Stimulated activated CD8-positive, alpha-beta memory T cell treated with anti-CD3 and anti-CD28 coated beads, Interleukin-12 subunit alpha, Interleukin-12 subunit beta, amount 100 ng/mL, for 24 hours (primary cell): ENCODE data around the gene GPN2.
"Not testable (repeated sequence)": the region's sequence is repeated elsewhere in the genome, so short reads cannot be mapped to it uniquely, and the experiment has no call there.

Experiments
- DNase-seq: peaks from one replicate; pipeline ENCODE4 v3.0.0-alpha.2; 2020; ENCODE audit errors: extremely low read depth

GPN2 gene

DNA sequence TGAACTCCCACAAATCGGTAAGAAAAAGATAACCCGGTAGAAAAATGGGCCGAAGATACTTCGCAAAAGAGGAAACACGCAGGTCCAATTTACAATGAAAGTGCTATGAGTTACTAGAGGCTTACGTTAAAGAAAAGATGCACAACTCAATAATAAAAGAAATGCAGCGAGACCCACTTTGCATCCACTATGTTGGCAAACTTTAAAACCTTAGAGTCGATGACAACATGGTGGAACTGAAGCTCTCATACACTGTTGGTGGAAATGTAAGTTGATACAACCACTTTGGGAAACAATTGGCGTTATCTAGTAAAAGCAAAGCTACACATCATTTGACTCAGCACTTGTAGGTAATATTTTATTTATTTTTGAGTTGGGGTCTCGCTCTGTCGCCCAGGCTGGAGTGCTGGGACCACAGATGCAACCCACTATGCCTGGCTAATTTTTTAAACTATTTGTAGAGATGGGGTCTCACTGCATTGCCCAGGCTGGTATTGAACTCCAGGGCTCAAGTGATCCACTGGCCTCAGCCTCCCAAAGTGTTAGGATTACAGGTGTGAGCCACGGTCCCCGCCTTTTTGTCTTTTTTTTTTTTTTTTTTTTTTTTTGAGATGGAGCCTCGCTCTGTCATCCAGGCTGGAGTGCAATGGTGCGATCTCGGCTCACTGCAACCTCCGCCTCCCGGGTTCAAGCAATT is 10.9 kb upstream of the GPN2 start:
- no peak for DNase-seq

DNA sequence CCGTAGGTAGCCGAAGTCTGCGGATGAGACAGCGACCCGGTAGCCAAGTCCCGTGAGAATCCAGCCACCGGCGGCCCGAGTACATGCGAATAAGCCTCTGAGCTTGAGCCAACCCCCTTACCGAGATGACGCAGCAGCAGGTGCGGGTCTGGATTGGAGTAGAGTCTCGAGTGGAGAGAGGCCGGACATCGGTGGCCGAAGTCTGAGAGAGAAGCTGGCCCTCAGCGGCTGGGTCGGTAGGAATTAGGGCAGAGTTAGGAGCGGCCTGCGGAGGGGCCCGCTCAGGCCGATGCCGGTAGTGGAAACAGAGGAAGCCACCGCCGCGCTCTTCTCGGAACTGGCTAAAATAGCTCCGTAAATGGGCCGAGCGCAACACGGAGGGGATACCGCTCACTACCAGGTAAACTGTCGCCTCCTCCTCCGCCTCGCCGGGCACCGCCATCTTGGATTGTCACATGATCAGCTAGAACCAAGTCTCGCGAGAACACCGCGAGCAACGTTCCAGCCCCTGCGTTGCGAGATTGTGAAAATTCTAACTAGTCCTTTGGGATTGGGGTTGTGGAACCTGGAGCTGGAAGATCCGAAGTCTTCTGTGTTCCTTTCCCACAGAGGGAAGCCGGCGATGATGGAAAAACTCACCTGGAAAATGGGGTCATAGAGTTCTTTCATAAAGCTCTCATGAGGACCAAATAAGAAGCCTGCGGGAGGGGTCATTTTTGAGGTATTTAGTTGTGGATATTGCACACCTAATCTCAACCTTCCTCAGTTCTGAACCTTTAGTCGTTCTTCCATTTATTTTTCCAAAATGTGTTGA is 10.1 kb upstream of the GPN2 start, which contains the start of gene GPATCH3:
Gene GPATCH3, minus strand, starts transcription at position 467 of the 814 bp plus-strand sequence. Its CDS starts 25 bp downstream, at position 442.
- DNase-seq = peak; percentile 61

- DNase-seq = no peak
Observed at GRCh38 chr1:26897351-26897750, 7.3 kb upstream of the GPN2 start.

GRCh38 chr1:26894263-26894662 is 4.2 kb upstream of the GPN2 start:
- DNase-seq = no peak

DNA sequence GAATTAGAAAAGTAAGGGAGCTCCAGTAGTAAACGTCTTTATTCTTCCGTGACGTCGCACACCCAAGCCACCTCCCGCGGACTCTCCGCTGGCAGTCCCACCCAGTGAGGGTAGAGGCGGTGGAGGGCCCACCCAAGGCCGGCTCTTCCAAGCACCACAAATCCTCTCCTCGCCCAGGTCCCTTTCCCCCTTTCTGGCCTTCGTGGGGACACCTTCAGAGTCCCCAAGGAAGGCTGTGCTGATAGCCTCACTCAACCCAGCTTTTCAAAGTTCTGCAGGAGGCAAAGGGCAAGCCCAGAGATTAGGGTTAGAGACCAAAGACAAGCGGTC is 349 bp upstream of the GPN2 start:
- no peak for DNase-seq

DNA sequence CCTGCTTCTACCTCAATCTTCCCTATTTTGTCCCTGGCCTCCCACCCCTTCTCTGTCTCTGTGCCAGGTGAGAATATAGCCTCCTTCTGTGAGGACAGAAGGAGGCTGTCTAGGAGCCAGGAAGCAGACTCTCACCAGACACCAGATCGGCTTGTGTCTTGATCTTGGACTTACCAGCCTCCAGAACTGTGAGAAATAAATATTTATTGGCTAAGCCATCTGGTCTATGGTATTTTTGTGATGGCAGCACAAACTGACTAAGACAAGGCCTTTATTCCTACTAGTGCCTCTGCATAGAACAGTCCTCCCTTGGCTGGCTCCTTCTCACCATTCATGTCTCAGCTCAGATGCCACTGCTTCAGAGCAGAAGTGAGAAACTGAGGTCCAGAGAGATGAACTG is 1.9 kb downstream of the GPN2 start:
- no peak for DNase-seq

DNA sequence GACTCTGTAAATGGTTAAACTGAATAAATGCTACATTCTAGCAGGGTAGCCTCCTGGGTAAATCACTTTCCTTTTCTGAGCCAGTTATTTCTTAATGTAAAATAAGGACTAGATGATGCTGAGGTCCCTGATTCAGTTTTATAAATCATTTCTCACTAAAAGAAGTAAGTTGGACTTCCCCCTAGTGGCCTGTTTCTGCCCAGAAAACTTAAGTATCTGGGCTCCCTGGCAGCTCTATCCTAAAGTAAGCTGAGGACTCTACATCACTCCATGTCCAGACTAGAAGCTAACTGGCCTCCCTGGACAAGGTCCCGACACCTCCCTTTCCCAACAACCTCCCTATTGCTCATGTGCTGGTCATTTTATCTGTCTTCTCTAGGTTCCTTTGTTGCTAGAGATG is 3.0 kb downstream of the GPN2 start:
- no peak for DNase-seq

DNA sequence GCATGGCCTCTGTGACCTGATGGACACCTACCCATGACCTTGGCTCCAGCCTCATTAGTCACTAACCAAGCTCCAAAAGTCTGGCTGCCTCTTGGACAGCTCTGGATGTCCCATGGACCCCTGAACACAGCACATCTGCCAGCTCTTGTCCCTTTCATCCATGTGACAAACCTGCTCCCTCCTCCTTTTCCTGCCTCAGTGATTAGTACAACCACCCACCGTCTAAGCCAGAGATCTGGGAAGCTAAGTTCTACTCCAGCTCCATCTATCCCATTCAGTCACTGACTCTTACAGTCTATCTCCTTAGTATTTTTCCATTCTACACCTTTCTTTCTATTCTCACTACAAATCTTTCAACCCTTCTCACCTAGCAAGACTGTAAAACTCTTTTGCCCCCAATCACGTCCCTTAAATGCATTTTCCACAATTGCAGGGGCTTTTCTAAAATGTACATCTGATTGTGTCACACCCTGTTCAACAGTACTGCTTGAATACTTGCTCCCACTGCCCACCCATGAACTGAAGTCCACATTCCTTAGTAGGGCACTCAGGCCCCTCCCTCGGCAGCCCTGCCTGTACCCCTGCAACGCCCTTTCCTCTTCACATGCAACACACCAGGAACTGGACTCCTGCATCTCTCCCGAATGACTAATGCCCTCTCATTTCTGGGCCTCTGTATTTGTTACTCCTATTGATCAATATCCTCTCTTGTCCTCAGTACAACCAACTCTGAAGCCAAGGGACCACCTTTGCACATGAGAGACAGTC is 7.2 kb downstream of the GPN2 start:
- no peak for DNase-seq

DNA sequence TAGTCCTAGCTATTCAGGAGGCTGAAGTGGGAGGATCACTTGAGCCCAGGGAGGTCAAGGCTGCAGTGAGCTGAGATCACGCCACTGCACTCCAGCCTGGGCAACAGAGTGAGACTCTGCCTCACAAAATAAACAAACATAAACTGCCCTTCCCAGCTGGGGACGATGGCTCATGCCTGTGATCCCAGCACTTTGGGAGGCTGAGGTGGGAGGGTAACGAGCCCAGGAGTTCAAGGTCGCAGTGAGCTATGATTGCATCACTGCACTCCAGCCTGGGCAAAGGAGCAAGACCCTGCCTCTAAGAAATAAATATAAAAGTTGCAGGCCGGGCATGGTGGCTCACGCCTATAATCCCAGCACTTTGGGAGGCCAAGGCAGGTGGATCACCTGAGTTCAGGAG is 8.5 kb downstream of the GPN2 start:
- DNase-seq = not testable (repeated sequence)

- no peak for DNase-seq
Observed at GRCh38 chr1:26879793-26880192, 10.3 kb downstream of the GPN2 start.

GRCh38 chr1:26877326-26877725 is 12.8 kb downstream of the GPN2 start:
- no peak for DNase-seq

DNA sequence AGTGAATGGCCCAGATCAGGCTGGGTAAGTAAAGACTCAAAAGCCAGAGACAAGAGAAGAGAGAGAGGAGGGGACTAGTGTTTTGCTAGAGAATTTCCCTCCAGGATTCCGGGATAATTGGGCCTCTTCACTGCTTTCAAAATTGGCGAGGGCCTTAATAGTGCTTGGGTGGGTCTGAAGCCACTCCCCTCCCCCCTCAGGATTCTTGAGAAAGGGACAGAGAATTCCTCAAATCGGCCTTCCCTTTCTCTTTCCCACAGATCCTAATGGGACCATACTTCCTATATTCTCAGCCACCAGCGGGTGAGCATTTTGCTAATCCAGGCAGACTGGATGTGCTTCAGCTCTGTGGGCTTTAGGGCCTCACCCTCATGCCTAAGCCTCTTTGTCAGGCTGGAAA is 15.2 kb downstream of the GPN2 start:
- no peak for DNase-seq

DNA sequence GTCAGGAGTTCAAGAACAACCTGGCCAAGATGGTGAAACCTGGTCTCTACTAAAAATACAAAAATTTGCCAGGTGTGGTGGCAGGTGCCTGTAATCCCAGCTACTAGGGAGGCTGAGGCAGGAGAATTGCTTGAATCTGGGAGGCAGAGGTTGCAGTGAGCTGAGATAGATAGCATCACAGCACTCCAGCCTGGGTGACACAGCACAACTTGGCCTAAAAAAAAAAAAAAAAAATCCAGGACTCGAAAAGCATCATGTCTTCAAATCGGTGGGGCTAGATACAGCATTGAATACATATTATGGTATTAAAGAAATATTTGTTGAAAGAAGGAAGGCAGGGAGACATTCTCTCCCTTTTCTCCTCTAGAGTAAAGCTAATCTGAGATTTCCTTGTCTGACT is 17.0 kb downstream of the GPN2 start:
- DNase-seq = not testable (repeated sequence)

DNA sequence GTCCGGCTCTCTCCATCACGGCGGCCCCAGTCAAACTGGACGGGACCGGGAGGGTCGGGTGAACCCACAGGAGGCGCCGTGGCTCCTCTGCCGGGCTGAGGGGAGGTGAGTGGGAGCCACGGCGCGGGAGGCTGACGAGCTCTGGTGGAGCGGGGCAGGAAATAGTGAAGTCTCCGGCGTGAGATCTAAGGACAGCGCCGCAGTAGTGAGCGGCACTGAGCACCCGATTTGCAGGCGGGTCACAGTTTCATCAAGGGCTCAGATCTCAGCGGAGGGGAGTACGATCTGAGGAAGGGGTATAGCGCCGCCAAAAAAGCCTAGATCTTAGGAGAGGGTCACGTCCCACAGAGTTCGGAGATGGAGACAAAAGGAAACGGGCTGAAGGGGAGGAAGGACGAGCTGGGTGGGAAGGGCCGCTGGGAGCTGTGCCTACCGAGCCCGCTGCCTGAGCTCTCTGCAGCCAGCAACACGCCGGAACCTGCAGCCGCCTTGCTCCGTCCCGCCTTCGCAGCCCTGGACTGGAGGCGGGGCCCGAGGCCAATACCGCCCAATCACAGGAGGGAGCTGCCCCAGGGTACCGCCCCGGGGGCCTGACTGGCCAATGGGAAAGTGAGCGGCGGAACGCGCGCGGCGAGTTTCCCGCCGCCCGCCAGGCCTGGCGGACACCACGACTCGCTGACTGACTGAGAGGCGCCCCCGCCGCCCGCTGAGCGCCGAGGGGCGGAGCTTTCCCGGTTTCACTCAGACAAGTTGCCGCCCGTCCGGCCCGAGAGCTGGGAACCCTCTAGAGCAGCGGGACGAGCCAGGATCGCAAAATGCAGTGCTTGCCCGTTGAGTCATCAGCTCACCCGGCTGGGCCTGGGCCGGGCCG is 25.2 kb downstream of the GPN2 start:
- DNase-seq = peak; percentile 89

GRCh38 chr1:26863685-26864077 is 26.4 kb downstream of the GPN2 start:
- DNase-seq = no peak

GRCh38 chr1:26862781-26863684 is 27.1 kb downstream of the GPN2 start, which contains the start of gene SFN:
Gene SFN (plus strand): TSS chr1:26863149. CDS start chr1:26863213, 64 bp downstream.
- DNase-seq = no peak

DNA sequence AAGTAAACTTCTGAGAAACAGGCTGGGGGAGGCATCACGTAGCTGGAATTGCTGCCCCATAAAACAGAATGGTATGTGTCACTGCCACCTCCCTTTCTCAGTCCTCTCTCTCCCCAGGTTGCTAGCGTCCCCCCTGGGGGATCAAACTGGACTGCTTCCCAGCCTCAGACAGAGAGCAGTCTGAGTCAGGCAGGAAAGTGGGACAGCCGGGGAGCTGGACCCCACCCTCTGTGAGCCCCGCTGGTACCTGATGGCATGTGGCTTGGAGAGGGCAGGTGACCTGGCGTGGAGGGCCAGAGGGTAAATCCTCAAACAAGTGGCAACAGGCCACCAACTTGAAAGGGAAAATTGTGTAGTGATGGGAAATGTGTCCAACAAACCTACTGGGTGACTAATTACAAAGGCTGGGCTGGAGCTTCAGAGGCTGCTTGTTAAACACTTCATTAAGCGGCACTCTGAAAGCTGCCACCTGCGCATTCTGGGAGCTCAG is 28.1 kb downstream of the GPN2 start:
- DNase-seq = no peak

GRCh38 chr1:26861286-26861701 is 28.8 kb downstream of the GPN2 start:
- DNase-seq = no peak

DNA sequence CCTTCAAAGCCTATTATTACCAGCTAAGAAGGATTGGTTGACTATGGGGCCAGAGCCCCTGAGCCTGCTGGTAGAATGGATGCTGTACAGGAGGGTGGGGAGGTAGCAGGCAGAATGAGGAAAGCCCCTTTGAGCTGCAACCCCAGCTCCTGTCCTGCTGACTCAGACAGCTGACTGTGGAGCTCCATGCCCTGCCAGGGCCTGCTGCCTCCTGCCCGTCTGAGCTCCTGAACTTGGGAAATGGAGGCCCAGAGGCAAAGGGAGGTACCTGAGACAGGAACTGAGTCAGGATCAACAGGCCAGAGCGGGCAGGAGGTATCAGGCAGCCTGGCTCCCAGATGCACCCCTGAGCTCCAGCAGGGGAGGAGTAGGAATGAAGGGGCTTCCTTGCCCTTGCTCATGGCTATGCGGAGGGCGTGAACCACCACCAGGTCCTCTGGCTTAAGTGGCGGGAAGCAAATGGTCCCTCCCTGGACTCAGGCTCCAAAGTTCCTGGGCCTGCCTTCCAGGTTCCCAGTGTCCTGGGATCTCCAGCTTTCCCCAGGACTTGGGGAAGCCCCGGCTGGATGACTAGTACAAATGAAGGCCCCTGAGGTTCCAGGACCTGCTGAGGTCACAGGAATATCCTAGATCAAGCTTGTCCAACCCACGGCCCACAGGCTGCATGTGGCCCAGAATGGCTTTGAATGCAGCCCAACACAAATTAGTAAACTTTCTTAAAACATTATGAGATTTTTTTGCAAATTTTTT is 31.0 kb downstream of the GPN2 start:
- DNase-seq = no peak

DNA sequence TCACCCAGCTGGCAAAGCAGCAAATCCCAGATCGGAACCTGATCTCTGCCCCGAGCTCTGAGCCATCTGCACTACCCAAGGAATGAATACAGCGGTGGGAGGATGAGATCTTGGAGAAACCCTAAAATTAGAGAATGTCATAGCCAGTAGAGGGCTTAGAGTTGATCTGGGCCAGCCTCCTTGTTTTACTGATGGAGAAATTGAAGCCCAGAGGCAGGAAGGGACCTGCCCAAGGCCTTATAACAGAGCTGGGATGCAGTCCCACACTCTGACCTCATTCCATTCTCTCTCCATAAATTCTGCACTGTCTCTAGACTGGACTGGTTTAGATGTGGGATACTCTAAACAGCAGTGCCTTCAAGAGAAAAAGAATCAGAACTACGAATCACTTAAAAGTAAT is 31.9 kb downstream of the GPN2 start:
- DNase-seq = no peak
